SIG-M5 (cell line): ENCODE measurements around the gene ANKRD63.

ENCODE experiments used
- DNase-seq: peaks from one replicate; lab custom pipeline; 2025; lab: John Stamatoyannopoulos, UW

ANKRD63 gene

DNA sequence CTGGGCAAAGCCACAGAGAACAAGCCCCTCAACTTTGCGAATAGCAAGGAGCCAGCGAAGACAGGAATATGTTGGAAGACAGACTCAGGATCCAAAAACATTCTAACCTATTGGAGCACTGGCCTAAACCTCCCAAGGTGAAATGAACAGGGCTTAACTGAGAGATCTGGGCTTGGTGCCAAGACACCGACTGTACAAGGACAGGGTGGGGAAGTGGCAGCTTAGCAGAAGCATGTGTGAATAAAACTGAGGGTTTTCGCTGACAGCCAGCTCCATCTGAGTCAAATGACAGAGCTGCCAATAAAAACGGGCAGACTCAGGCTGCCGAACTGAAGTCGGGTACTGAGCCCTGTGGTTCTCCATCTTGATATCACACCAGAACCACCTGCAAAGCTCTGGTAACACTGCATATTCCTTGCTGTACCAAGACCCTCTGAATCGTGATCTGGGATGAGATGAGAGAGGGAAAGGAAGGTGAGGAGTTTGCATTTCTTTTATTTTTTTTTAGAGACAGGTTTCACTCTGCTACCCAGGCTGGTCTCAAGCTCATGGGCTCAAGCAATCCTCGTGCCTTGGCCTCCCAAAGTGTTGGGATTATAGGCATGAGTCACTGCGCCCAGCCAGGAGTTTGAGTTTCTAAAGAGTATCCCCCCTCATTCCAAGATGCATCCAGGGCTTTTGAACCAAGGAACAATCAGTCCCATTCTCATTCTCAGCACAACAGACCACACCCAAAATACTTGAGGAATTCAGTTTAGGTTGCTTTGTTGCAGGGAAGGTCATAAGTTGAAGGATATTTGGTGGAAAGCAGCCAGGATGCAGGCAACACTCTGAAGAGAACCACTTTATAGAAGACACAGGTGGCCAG, 30.9 kb upstream of the ANKRD63 start:
- no peak for DNase-seq

DNA sequence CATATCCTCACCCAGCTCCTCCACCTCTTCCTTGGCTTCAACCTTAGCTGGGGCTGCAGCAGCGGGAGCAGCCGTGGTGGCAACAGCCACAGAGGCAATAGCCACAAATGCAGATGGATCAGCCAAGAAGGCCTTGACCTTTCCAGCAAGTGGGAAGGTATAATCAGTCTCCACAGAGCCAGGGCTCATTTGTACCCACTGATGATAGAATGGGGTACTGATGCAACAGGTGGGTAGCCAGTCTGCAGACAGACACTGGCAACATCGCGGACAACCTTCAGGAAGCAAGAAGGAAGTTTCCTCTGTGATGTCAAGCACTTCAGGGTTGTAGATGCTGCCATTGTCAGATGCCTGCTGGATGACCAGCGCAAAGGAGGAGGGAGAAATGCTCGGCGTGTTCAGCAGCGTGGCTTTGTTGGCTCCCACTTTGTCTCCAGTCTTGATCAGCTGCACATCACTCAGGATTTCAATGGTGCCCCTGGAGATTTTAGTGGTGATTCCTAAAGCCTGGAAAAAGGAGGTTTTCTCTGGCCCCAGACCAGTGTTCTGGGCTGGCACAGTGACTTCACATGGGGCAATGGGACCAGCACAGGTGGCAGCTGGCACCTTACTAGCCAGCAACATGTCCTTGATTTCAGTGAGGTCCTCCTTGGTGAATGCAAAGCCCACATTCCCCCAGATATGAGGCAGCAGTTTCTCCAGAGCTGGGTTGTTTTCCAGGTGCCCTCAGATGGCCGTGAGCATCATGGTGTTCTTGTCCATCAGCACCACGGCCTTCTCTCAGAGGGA, 29.7 kb upstream of the ANKRD63 start:
- no peak for DNase-seq

GRCh38 chr15:40310993-40311392, 28.1 kb upstream of the ANKRD63 start:
- DNase-seq: no peak

GRCh38 chr15:40310001-40310959, 27.4 kb upstream of the ANKRD63 start:
- DNase-seq: no peak

DNA sequence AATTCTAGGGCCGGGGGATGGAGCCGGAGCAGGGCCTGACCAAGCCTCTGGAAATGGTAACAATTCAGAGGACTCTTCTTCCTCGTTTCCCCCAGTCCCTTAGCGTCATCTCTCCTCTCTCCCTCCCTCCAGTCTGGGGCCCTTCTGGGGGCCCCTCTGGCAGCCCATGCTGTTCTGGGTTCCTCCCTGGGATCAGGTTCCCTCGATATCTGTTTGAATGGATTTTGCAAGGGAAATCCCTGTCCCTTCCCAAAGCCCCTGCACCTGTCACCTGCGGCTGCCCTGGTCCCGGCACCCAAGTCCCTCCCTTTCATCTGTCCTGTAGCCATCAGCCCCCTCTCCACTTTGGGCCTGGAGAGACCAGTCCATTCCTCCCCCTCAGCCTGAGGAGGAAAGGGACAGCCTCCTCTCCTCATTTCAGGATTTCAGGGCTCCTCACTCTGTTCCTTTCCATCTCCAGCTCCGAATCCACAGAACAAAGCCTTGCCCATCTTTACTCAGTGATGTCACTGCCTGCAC, 26.5 kb upstream of the ANKRD63 start:
- DNase-seq: no peak

GRCh38 chr15:40307421-40308211, 24.8 kb upstream of the ANKRD63 start, which contains the start of gene PLCB2:
PLCB2 (minus strand) TSS chr15:40307935; CDS start chr15:40307672, 263 bp downstream.
- no peak for DNase-seq

DNA sequence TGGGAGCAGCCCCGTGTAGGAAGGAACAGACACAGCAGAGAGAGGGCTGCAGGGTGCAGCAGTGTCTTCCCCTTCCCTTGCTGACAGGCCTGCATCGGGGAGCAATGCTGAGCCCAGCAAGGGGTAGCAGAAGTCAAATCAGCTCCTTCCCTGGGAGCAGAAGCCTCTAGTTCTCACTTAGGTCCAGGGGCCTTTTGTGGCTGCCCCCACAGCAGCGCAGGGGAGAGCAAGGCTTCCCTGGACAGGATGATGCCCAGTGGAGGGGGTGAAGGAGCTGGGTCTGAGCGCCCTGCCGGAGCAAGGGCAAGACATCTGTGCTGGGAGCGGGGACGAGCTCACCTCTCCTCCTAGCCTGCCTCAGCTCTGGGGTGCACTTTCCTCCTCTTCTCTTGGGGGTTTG, 24.0 kb upstream of the ANKRD63 start:
- no peak for DNase-seq

DNA sequence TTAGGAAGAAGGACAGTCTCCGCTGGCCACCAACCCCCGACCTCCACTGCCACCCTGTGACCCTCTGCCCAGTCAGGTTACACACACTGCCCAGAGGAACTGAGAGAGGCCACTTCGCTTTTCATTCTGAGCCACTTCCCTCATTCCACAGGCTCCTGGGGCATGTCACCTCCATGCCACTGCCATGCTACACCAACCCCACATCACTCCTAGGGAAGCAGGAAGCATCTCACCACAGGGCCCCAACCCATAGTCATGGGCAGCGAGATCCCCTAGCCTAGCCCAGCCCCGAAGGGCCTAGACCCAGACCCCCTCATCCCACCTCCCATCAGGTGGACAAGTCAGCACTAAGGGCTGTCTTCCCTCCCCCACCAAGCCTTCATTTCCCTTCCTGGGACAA, 23.5 kb upstream of the ANKRD63 start:
- no peak for DNase-seq

DNA sequence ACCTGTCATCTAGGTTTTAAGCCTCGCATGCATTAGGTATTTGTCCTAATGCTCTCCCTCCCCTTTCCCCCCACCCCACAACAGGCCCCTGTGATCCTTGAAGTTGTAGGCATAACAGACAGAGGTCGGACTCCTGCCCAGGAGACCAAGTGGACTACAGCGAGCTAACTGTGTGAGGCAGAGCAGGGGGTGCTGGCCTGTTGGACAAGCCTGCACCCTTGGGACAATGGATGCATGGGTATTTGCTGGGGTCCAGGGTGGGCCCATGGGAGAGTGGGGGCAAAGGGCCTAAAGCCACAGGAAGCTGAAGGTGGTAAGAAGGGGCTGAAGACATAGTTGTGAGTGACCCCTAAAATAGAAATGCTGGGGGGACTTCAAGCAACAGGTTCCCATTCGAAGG, 22.4 kb upstream of the ANKRD63 start:
- no peak for DNase-seq

- DNase-seq: no peak
Measured at GRCh38 chr15:40303576-40303975, 20.7 kb upstream of the ANKRD63 start.

GRCh38 chr15:40302981-40303380, 20.1 kb upstream of the ANKRD63 start:
- DNase-seq: no peak

DNA sequence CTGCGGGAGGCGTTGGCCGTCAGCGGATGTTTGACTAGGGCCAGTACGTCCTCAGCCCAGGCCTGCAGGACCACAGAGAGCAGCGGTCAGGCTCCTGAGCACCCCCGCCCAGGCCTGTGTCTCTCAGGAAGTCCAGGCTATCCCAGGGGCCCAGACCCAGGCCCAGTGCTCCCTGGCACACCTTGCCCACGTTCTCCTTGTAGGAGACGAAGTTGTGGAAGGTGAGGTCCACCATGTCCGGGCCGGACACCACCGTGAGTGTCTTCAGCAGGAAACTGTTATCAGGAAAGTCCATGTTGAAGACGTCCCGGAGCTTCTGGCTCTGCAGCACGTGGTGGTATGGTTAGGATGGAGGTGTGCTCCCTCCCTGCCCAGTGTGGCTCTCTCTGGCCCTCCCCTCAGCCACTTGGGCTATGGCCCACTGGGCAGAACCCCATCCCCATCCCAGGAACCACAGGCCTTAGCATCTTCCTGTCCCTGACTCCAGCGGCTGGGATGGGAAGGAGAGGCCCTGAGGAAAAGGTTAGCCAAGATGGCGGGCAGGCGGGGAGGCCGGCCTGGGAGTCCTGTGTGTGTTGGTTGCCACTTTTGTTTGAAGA, 19.5 kb upstream of the ANKRD63 start:
- DNase-seq: no peak

- DNase-seq: no peak
Measured at GRCh38 chr15:40301467-40302179, 18.8 kb upstream of the ANKRD63 start.

- DNase-seq: no peak
Measured at GRCh38 chr15:40300771-40301170, 17.9 kb upstream of the ANKRD63 start.

DNA sequence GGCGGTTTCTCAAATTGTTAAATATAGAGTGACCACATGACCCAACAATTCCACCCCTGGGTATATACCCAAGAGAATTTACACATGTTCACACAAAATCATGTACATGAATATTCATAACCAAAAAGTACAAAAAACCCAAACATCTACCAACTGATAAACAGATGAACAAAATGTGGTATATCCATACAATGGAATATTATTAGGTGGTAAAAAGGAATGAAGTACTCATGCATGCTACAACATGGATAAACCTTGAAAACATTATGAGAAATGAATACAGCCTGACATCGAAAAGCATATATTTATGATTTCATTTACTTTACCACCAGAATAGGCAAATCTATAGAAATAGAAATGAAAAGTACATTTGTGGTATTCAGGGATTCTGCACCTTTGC, 17.5 kb upstream of the ANKRD63 start:
- DNase-seq: no peak

GRCh38 chr15:40298216-40298935, 15.5 kb upstream of the ANKRD63 start:
- DNase-seq: no peak

DNA sequence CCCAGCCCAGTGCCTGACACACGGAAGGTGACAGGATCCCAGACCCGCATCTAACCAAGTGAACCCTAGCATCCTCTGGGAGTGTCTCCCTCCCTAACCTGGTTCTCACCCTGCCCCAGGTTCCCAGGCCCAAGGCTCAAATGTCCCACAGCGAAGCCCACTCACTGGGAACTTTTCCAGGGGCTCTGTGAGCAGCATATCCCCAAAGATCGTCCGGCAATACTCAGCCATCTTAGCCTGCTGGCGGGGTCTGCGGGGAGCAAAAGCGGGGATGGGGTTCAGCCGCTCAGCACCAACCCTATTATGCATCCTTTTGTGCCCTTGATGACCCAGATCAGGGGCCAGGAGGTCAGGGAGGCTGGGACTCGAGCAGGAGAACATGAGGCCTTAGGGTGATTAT, 14.5 kb upstream of the ANKRD63 start:
- DNase-seq: no peak

DNA sequence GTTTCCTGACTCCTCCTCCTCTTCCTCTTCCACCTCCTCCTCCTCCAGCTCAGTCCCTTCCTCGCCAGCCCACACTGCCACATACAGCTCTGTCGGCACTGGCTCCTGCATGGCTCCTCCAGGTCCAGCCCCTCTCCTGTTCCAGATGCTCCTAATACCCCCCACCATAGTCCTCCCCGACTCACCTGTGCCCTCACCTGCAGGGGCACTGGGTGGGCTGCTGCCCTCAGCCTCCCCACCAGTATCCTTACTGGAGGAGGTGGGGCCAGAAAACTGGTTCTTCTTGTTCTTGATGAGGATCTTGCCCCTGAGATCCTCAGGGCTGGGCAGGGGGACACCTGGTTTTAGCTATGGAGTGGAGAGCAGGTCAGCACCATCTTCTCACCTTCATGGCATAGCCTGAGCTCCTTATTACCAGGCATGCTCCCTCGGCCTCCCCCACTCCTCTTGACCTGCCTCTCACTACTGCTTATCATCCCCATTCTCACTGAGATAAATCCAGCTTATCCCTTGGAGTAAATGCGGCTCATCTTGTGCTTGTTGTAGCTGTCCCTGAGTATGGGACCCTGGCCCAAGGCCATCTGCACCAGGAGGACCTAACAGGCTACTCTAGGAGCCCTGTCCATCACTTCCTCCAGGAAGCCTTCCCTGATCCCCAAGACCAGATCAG, 13.8 kb upstream of the ANKRD63 start:
- DNase-seq: no peak
